ENCODE data around the gene TSPAN5.
"Not testable (repeated sequence)": the region's sequence is repeated elsewhere in the genome, so short reads cannot be mapped to it uniquely, and the experiment has no call there.

Gene TSPAN5

GRCh38 chr4:98658287-98659105, at the start of gene TSPAN5:
TSPAN5 (minus strand) TSS chr4:98658611.
- no peak for TF ChIP-seq CTCF (IDR thresholded peaks at IDR 0.05; ENCODE audit: low read length, missing control alignments)
- H3K4me3 ChIP-seq (replicated peaks; ENCODE audit: low read depth, low read length) = peak within 1 kb of the TSS; percentile 92
- peak; percentile 78 for DNase-seq (ENCODE audit: low read depth)

- no peak for TF ChIP-seq CTCF (IDR thresholded peaks at IDR 0.05; ENCODE audit: low read length, missing control alignments)
- DNase-seq (ENCODE audit: low read depth) = no peak
- no peak overlapping the region for H3K4me3 ChIP-seq (replicated peaks; ENCODE audit: low read depth, low read length)
Measured at GRCh38 chr4:98706935-98707334, 48.5 kb upstream of the TSPAN5 start.

GRCh38 chr4:98706200-98706813, 47.9 kb upstream of the TSPAN5 start:
- DNase-seq (ENCODE audit: low read depth) = no peak
- TF ChIP-seq CTCF (IDR thresholded peaks at IDR 0.05; ENCODE audit: low read length, missing control alignments) = no peak
- no peak overlapping the region for H3K4me3 ChIP-seq (replicated peaks; ENCODE audit: low read depth, low read length)

- DNase-seq (ENCODE audit: low read depth); H3K4me3 ChIP-seq (replicated peaks; ENCODE audit: low read depth, low read length): not testable (repeated sequence)
Measured at GRCh38 chr4:98705586-98705985, 47.2 kb upstream of the TSPAN5 start.

- DNase-seq (ENCODE audit: low read depth) = no peak
- no peak for TF ChIP-seq CTCF (IDR thresholded peaks at IDR 0.05; ENCODE audit: low read length, missing control alignments)
- no peak overlapping the region for H3K4me3 ChIP-seq (replicated peaks; ENCODE audit: low read depth, low read length)
Measured at GRCh38 chr4:98700656-98701055, 42.2 kb upstream of the TSPAN5 start.

GRCh38 chr4:98694076-98694475, 35.7 kb upstream of the TSPAN5 start:
- no peak for DNase-seq (ENCODE audit: low read depth)

More at GRCh38 chr4:98694076-98694475, 35.7 kb upstream of the TSPAN5 start:
- H3K4me3 ChIP-seq (replicated peaks; ENCODE audit: low read depth, low read length) = no peak overlapping the region
- TF ChIP-seq CTCF (IDR thresholded peaks at IDR 0.05; ENCODE audit: low read length, missing control alignments) = no peak

Data from fibroblast of pulmonary artery (primary cell).